ENCODE data around the gene DPAGT1. TPM values are rescaled to one million over a fixed set of nuclear protein-coding genes. Genes with fewer than 3 reads are reported as not detected.

The DPAGT1 gene
- total RNA-seq, 1 donor from 2014 or later, result 18.2 TPM

DNA sequence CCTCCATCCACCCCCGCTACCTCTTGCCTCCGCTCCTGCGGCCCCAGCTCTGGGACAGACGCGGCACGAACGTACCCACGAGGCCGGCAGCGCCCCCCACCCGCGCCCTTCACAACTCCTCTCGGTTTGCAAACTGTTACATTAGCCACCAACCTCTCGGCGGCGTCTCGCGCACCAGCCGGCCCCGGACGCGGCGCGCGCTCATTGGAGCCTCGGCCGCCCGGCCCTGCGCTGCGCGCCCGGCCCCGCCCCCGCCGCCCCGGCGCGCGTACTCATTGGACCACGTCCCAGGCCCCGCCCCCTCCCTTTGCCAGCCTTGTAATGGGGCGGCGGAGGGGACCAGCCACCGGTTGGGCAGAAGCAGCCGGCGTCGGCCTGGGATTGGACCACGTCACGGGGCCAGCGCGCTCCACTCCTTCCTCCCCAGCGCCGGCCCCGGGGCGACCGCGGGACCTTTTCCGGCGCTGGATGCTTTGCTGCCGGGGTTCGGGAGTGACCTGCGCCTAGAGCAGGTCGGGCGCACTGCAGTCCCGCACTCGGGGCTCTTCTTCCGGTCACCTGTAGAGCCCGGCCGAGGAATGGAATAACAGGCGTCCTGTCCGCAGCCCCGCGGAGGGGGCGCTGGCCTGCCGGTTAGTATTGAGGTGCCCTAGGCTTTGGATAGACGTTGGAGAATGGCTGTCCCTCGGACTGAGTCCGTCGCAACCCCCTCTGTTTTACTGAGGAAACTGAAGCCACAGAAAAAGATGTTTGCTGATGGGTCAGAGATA, 44.5 kb downstream of the DPAGT1 start, which contains the start of gene HYOU1:
Gene HYOU1, minus strand, starts transcription at position 206 of the 770 bp plus-strand sequence. CDS start 1,045 bp downstream, outside the sequence.
- H3K9me3 ChIP-seq, result no peaks in the 10 kb centered on the region
- H3K27ac ChIP-seq, result peak within 1 kb of the TSS; percentile 72
- peaks cover 0 to 30% of the 10 kb centered on the region in 2 donors for H3K36me3 ChIP-seq
- peak within 1 kb of the TSS; percentile 83 to 88 for H3K4me3 ChIP-seq
- intact Hi-C loops (cut with DNase I), result no loop called here
- no peaks in the 10 kb centered on the region for H3K27me3 ChIP-seq
- peak in 1 of 2 donors; percentile 97 for DNase-seq (ENCODE audit: extremely low spot score in 2 of 2)
- peaks cover 28% of the 10 kb centered on the region for H3K4me1 ChIP-seq
- TF ChIP-seq POLR2A (IDR thresholded peaks at IDR 0.05) (peak in 1 of 2 donors; percentile 79), POLR2AphosphoS5 (IDR thresholded peaks at IDR 0.05; ENCODE audit: insufficient read depth in 1 of 2, low read depth in 1 of 2) (peak; percentile 65 to 81)
- TF ChIP-seq, protein P1, sequence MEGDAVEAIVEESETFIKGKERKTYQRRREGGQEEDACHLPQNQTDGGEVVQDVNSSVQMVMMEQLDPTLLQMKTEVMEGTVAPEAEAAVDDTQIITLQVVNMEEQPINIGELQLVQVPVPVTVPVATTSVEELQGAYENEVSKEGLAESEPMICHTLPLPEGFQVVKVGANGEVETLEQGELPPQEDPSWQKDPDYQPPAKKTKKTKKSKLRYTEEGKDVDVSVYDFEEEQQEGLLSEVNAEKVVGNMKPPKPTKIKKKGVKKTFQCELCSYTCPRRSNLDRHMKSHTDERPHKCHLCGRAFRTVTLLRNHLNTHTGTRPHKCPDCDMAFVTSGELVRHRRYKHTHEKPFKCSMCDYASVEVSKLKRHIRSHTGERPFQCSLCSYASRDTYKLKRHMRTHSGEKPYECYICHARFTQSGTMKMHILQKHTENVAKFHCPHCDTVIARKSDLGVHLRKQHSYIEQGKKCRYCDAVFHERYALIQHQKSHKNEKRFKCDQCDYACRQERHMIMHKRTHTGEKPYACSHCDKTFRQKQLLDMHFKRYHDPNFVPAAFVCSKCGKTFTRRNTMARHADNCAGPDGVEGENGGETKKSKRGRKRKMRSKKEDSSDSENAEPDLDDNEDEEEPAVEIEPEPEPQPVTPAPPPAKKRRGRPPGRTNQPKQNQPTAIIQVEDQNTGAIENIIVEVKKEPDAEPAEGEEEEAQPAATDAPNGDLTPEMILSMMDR (IDR thresholded peaks at IDR 0.05), result no peak

DNA sequence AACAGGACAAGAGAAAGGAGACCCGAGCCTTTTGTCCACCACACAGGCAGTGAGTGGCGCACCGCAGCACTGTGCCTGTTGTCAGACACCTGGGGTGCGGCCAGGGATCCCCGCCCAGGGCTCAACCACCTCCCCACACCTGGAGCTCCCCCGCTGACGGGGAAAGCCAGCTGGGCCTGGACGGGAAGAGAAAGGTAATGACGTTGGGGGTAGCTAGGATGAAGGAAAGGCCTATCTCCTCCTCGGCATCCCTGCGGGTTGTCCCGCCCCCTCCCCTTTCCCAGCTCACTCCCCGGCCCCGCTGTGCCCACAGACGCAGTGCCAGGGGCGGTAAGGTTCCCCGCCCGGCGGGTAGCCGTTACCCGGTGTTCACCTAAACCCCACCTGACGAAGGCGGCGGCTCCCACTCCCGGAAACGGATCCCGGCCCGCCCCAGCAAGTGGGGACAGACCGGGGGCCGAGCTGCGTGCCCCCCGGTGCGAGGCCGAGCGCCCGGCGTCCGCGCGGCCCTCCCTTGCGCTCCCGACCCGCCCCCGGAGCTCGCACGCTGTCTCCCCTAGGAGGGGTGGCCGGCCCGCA, 45.1 kb downstream of the DPAGT1 start:
- no peaks in the 10 kb centered on the region for H3K9me3 ChIP-seq
- peaks cover 28% of the 10 kb centered on the region for H3K4me1 ChIP-seq
- peak overlapping the region; percentile 72 for H3K27ac ChIP-seq
- H3K27me3 ChIP-seq, result no peaks in the 10 kb centered on the region
- no peak for DNase-seq (ENCODE audit: extremely low spot score in 2 of 2)
- no peak for TF ChIP-seq POLR2AphosphoS5 (IDR thresholded peaks at IDR 0.05; ENCODE audit: insufficient read depth in 1 of 2, low read depth in 1 of 2)
- TF ChIP-seq POLR2A (IDR thresholded peaks at IDR 0.05), result no peak
- TF ChIP-seq, protein P1 (IDR thresholded peaks at IDR 0.05), result no peak
- H3K36me3 ChIP-seq, result peaks cover 0 to 36% of the 10 kb centered on the region in 2 donors
- peak overlapping the region; percentile 83 to 88 for H3K4me3 ChIP-seq
- intact Hi-C loops (cut with DNase I), result no loop called here

DNA sequence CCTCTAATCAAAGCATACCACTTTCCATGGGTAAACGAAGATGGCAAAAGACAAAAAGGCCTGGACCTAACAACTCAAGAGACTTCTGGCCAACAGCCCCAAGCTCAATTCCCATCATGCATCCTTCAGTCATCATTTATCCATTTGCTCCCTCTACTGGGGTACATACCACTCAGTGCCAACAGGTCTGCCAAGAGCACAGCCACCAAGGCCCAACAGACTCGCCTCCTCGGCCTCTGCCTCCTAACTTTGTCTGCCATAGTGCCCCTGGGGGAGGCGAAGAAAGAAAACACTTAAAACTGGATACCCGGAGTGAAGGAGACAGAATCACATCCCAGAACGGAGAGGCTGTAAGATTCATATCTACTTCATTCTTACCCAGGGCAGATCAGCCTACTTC, 45.8 kb downstream of the DPAGT1 start:
- TF ChIP-seq, protein P1 (IDR thresholded peaks at IDR 0.05), result no peak
- TF ChIP-seq POLR2AphosphoS5 (IDR thresholded peaks at IDR 0.05; ENCODE audit: insufficient read depth in 1 of 2, low read depth in 1 of 2), result no peak
- TF ChIP-seq POLR2A (IDR thresholded peaks at IDR 0.05), result no peak

DNA sequence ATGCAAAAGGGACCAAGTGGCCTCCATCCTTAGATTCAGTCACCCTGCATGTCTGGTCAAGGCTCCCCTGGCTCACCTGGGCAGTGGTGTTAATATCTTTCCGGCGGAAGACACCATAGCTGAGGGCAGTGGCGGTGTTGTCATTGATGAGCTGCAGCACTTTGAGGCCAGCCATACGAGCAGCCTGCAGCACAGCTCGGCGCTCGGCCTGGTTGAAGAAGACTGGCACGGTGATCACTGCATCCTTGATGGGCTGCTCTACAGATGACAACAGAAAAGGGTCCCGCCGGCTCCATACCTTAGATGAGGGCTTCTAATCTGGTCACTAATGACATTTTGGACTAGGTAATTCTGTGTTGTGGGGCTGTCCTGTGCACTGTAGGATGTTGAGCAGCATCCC, 47.2 kb downstream of the DPAGT1 start:
- H3K36me3 ChIP-seq, result peaks cover 0 to 54% of the 10 kb centered on the region in 2 donors
- intact Hi-C loops (cut with DNase I), result no loop called here
- H3K4me3 ChIP-seq, result no peak overlapping the region

More for the DNA sequence above, 45.8 kb downstream of the DPAGT1 start:
- Histone ChIP-seq H3K27ac (no peak overlapping the region), H3K9me3 (no peaks in the 10 kb centered on the region), H3K36me3 (peaks cover 0 to 42% of the 10 kb centered on the region in 2 donors), H3K4me3 (peak overlapping the region; percentile 83 to 88), H3K27me3 (no peaks in the 10 kb centered on the region), H3K4me1 (peaks cover 28% of the 10 kb centered on the region)
- intact Hi-C loops (cut with DNase I), result no loop called here
- DNase-seq (ENCODE audit: extremely low spot score in 2 of 2), result no peak

More for the DNA sequence above, 47.2 kb downstream of the DPAGT1 start:
- TF ChIP-seq, protein P1 (IDR thresholded peaks at IDR 0.05), result no peak
- TF ChIP-seq POLR2A (IDR thresholded peaks at IDR 0.05) (no peak), POLR2AphosphoS5 (IDR thresholded peaks at IDR 0.05; ENCODE audit: insufficient read depth in 1 of 2, low read depth in 1 of 2) (no peak)
- H3K4me1 ChIP-seq, result peaks cover 28% of the 10 kb centered on the region
- DNase-seq (ENCODE audit: extremely low spot score in 2 of 2), result no peak
- no peak overlapping the region for H3K27ac ChIP-seq
- H3K27me3 ChIP-seq, result no peaks in the 10 kb centered on the region
- no peaks in the 10 kb centered on the region for H3K9me3 ChIP-seq
